HG03571 (cell line): ENCODE measurements around the gene RABIF.
"Not testable (repeated sequence)": the region's sequence is repeated elsewhere in the genome, so short reads cannot be mapped to it uniquely, and the experiment has no call there.

Experiments used
- ATAC-seq: cut with Tn5 transposase; IDR thresholded peaks from one replicate; pipeline ENCODE4 v1.9.1; 2021; ENCODE audit not compliant: unreplicated experiment

Gene RABIF

DNA sequence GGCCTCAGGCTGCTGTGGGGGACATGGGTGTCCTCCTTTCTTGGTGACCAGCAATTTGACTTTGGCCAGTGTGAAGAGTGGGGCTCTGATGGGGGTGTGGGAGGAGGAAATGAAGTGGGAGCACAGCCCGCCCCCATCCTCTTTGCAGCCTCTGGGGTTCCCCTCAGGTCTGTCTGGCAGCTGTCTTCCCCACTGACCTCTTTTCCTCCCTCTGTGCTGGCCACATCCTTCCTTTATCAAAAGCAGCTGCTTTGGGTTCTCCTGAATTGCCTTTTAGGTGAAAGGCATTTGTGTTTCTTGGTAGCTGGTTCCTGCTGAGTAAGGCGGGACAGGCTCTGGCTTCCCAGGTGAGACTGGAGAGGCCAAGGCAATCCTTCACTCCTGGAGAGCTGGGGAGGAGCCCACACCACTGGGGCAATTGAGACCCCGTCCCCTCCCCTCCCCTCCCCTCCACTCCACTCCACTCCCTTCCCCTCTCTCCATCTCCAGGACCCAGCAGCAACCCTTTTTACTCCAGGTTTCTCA, 53.3 kb downstream of the RABIF start:
- no peak for ATAC-seq

DNA sequence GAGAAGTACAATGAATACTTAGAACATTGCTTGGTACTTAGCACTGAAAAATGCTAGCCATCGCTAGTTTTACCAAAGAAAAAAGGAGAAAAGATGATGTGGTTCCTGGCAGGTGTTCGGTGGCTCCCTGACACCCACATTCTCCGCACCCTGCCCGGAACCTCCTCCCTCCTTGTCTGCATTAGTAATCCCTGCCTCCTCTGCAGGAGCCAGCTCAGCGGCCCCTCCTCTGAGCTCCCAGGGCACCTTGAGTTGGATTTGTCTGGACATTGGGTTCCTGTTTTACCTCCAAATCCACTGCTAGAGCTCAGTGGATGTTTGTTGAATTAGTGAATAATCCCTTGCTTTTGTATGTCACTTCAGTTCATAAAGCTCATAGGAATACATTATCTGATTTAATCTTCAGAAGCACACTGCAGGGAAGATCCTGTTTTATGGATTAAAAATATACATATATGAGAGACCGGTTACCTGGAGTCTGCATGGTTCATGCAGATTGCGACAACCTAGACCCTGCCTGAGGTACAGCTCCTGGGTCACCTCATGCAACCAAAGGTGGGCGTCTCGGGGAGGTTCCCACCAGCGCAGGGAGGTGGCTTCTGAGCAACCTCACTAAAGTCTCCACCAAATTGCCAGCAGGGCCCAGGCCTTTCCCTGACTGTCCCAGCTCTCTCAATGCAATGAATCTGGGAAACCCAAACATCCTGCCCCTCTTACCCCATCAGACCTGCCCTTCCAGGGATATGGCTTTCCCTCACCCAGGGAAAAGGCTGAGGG, 54.0 kb downstream of the RABIF start:
- ATAC-seq = no peak

- ATAC-seq = no peak
These were observed 57.0 kb downstream of the RABIF start for GRCh38 chr1:202831906-202832305.

GRCh38 chr1:202829223-202829622, 59.7 kb downstream of the RABIF start:
- not testable (repeated sequence) for ATAC-seq
